GM20000 (cell line): ENCODE measurements around the gene CCDC60.

Experiments
- DNase-seq: peaks from one replicate; pipeline ENCODE4 v3.0.0; 2012; ENCODE audit warnings: low spot score
- CTCF ChIP-seq: IDR thresholded peaks from 2 replicates; pipeline ENCODE4 v1.5.1; 2012; ENCODE audit warnings: mild to moderate bottlenecking, control low read depth; ENCODE audit errors: extremely low read depth, missing control alignments

Gene CCDC60

GRCh38 chr12:119373001-119373400, 38.5 kb downstream of the CCDC60 start:
- DNase-seq: no peak
- no peak for TF ChIP-seq CTCF

- no peak for TF ChIP-seq CTCF
These were observed 39.1 kb downstream of the CCDC60 start for GRCh38 chr12:119373666-119374065.

GRCh38 chr12:119374635-119375034, 40.1 kb downstream of the CCDC60 start:
- no peak for TF ChIP-seq CTCF
- DNase-seq: no peak

More at GRCh38 chr12:119373666-119374065, 39.1 kb downstream of the CCDC60 start:
- DNase-seq: no peak

- no peak for TF ChIP-seq CTCF
- DNase-seq: no peak
These were observed 40.8 kb downstream of the CCDC60 start for GRCh38 chr12:119375075-119375882.

GRCh38 chr12:119375883-119376190, 41.3 kb downstream of the CCDC60 start:
- no peak for TF ChIP-seq CTCF
- no peak for DNase-seq

GRCh38 chr12:119378903-119379302, 44.4 kb downstream of the CCDC60 start:
- no peak for DNase-seq
- TF ChIP-seq CTCF: no peak

GRCh38 chr12:119381471-119382235, 47.1 kb downstream of the CCDC60 start:
- TF ChIP-seq CTCF: no peak
- no peak for DNase-seq
